GM06990 (cell line): ENCODE measurements around the gene ZNF260.

Experiments
- DNase-seq: peaks from one replicate; pipeline ENCODE4 v3.0.0-alpha.2; 2011; ENCODE audit not compliant: insufficient read length; ENCODE audit errors: extremely low read depth
- H3K27me3 ChIP-seq: replicated peaks from 2 replicates; pipeline ENCODE4 v1.6.0; 2011; ENCODE audit warnings: low read length; ENCODE audit not compliant: control insufficient read depth, insufficient read depth
- H3K36me3 ChIP-seq: 2 replicates; pipeline ENCODE4 v1.5.1; 2011; ENCODE audit warnings: low read length; ENCODE audit not compliant: control insufficient read depth, insufficient read depth
- H3K4me3 ChIP-seq: replicated peaks from 2 replicates; pipeline ENCODE4 v1.5.1; 2011; ENCODE audit warnings: low read depth, mild to moderate bottlenecking, control low read depth, low read length
- CTCF ChIP-seq: IDR thresholded peaks from 2 replicates; pipeline ENCODE4 v1.5.1; 2011; ENCODE audit warnings: low read length, control low read depth, mild to moderate bottlenecking, inconsistent platforms; ENCODE audit not compliant: insufficient read depth, poor library complexity, severe bottlenecking

The ZNF260 gene

GRCh38 chr19:36528194-36528920 lies at the start of gene ZNF260:
TSS of gene ZNF260 (minus strand) at chr19:36528271. CDS start at chr19:36515238, 13,033 bp downstream.
- peaks cover 3% of the 10 kb centered on the region for H3K36me3 ChIP-seq
- H3K4me3 ChIP-seq = peak within 1 kb of the TSS; percentile 99
- DNase-seq = peak; percentile 94
- TF ChIP-seq CTCF = no peak
- H3K27me3 ChIP-seq = no peaks in the 10 kb centered on the region

GRCh38 chr19:36577271-36577996 lies 49.4 kb upstream of the ZNF260 start:
- Histone ChIP-seq H3K36me3 (peaks cover 8% of the 10 kb centered on the region), H3K27me3 (no peaks in the 10 kb centered on the region), H3K4me3 (no peak overlapping the region)
- DNase-seq = no peak
- no peak for TF ChIP-seq CTCF

GRCh38 chr19:36574741-36575140 lies 46.7 kb upstream of the ZNF260 start:
- TF ChIP-seq CTCF = no peak
- Histone ChIP-seq H3K4me3 (peak overlapping the region; percentile 72), H3K27me3 (no peaks in the 10 kb centered on the region), H3K36me3 (peaks cover 7% of the 10 kb centered on the region)
- DNase-seq = no peak

- no peak for DNase-seq
- peak overlapping the region; percentile 72 for H3K4me3 ChIP-seq
- peaks cover 7% of the 10 kb centered on the region for H3K36me3 ChIP-seq
- H3K27me3 ChIP-seq = no peaks in the 10 kb centered on the region
- TF ChIP-seq CTCF = no peak
These were observed 46.0 kb upstream of the ZNF260 start for GRCh38 chr19:36573895-36574720.

- Histone ChIP-seq H3K36me3 (peaks cover 7% of the 10 kb centered on the region), H3K4me3 (peak within 1 kb of the TSS; percentile 72), H3K27me3 (no peaks in the 10 kb centered on the region)
- DNase-seq = peak; percentile 90
- TF ChIP-seq CTCF = no peak
These were observed 45.2 kb upstream of the ZNF260 start, which contains the start of gene ZNF529 for GRCh38 chr19:36573020-36573894. TSS of gene ZNF529 (minus strand) at chr19:36573292. CDS start at chr19:36572346, 946 bp downstream.
